ENCODE measurements around the gene JAZF1. TPM values are rescaled to one million over a fixed set of nuclear protein-coding genes. Genes with fewer than 3 reads are reported as not detected.
A peak's percentile ranks its signal among the peaks of the same experiment; 100 is the strongest.

Gene JAZF1
- polyA plus RNA-seq, 1 donor from 2014 or later: 13.7 TPM

- H3K4me1 Mint-ChIP-seq: peaks cover 36 to 50% (median 47%) of the 10 kb centered on the region in 3 donors
- no peaks in the 10 kb centered on the region for H3K9me3 Mint-ChIP-seq
- no peak overlapping the region for H3K27ac Mint-ChIP-seq
- no peaks in the 10 kb centered on the region for H3K27me3 Mint-ChIP-seq
- H3K36me3 Mint-ChIP-seq: peaks cover 17% of the 10 kb centered on the region
- peak overlapping the region in 1 of 4 donors; percentile 34 for H3K4me3 Mint-ChIP-seq
Measured at GRCh38 chr7:27967639-27968038, 213.0 kb downstream of the JAZF1 start.

- peaks cover 11% of the 10 kb centered on the region for H3K36me3 Mint-ChIP-seq
- H3K4me1 Mint-ChIP-seq: peaks cover 27 to 39% (median 33%) of the 10 kb centered on the region in 3 donors
- no peaks in the 10 kb centered on the region for H3K27me3 Mint-ChIP-seq
- H3K27ac Mint-ChIP-seq: no peak overlapping the region
- no peaks in the 10 kb centered on the region for H3K9me3 Mint-ChIP-seq
- H3K4me3 Mint-ChIP-seq: no peak overlapping the region
Measured at GRCh38 chr7:27966219-27966780, 214.3 kb downstream of the JAZF1 start.

- Mint-ChIP-seq H3K27ac (no peak overlapping the region), H3K36me3 (peaks cover 11% of the 10 kb centered on the region), H3K9me3 (no peaks in the 10 kb centered on the region), H3K27me3 (no peaks in the 10 kb centered on the region), H3K4me3 (no peak overlapping the region), H3K4me1 (peaks cover 27 to 34% (median 32%) of the 10 kb centered on the region in 3 donors)
Measured at GRCh38 chr7:27965650-27966049, 214.9 kb downstream of the JAZF1 start.

GRCh38 chr7:27964820-27965219, 215.8 kb downstream of the JAZF1 start:
- peaks cover 10% of the 10 kb centered on the region for H3K36me3 Mint-ChIP-seq
- H3K27ac Mint-ChIP-seq: no peak overlapping the region
- H3K4me1 Mint-ChIP-seq: peaks cover 27 to 31% (median 29%) of the 10 kb centered on the region in 3 donors
- H3K27me3 Mint-ChIP-seq: no peaks in the 10 kb centered on the region
- H3K4me3 Mint-ChIP-seq: no peak overlapping the region
- no peaks in the 10 kb centered on the region for H3K9me3 Mint-ChIP-seq

- no peaks in the 10 kb centered on the region for H3K9me3 Mint-ChIP-seq
- no peaks in the 10 kb centered on the region for H3K27me3 Mint-ChIP-seq
- no peak overlapping the region for H3K4me3 Mint-ChIP-seq
- H3K36me3 Mint-ChIP-seq: no peaks in the 10 kb centered on the region
- H3K4me1 Mint-ChIP-seq: peaks cover 19 to 22% (median 19%) of the 10 kb centered on the region in 3 donors
- H3K27ac Mint-ChIP-seq: no peak overlapping the region
Measured at GRCh38 chr7:27963056-27963455, 217.5 kb downstream of the JAZF1 start.

- Mint-ChIP-seq H3K4me3 (no peak overlapping the region), H3K36me3 (peaks cover 2% of the 10 kb centered on the region), H3K9me3 (no peaks in the 10 kb centered on the region), H3K27me3 (no peaks in the 10 kb centered on the region), H3K4me1 (peaks cover 17 to 19% (median 17%) of the 10 kb centered on the region in 3 donors), H3K27ac (no peak overlapping the region)
Measured at GRCh38 chr7:27962273-27962672, 218.3 kb downstream of the JAZF1 start.

GRCh38 chr7:27961255-27961654, 219.3 kb downstream of the JAZF1 start:
- H3K9me3 Mint-ChIP-seq: no peaks in the 10 kb centered on the region
- H3K4me3 Mint-ChIP-seq: no peak overlapping the region
- H3K36me3 Mint-ChIP-seq: peaks cover 2% of the 10 kb centered on the region
- H3K27me3 Mint-ChIP-seq: no peaks in the 10 kb centered on the region
- H3K4me1 Mint-ChIP-seq: peaks cover 7 to 11% (median 7%) of the 10 kb centered on the region in 3 donors
- no peak overlapping the region for H3K27ac Mint-ChIP-seq

GRCh38 chr7:27960415-27960814, 220.2 kb downstream of the JAZF1 start:
- peak overlapping the region in 1 of 3 donors; percentile 43 for H3K27ac Mint-ChIP-seq
- peaks cover 0 to 4% (median 0%) of the 10 kb centered on the region in 3 donors for H3K4me1 Mint-ChIP-seq
- no peak overlapping the region for H3K4me3 Mint-ChIP-seq
- no peaks in the 10 kb centered on the region for H3K9me3 Mint-ChIP-seq
- peaks cover 2% of the 10 kb centered on the region for H3K36me3 Mint-ChIP-seq
- H3K27me3 Mint-ChIP-seq: no peaks in the 10 kb centered on the region

GRCh38 chr7:27958933-27959548, 221.6 kb downstream of the JAZF1 start:
- H3K36me3 Mint-ChIP-seq: peaks cover 4% of the 10 kb centered on the region
- no peaks in the 10 kb centered on the region for H3K9me3 Mint-ChIP-seq
- peaks cover 0 to 4% (median 1%) of the 10 kb centered on the region in 3 donors for H3K4me1 Mint-ChIP-seq
- no peak overlapping the region for H3K27ac Mint-ChIP-seq
- no peaks in the 10 kb centered on the region for H3K27me3 Mint-ChIP-seq
- no peak overlapping the region for H3K4me3 Mint-ChIP-seq

GRCh38 chr7:27955596-27955995, 225.0 kb downstream of the JAZF1 start:
- H3K36me3 Mint-ChIP-seq: peaks cover 7% of the 10 kb centered on the region
- H3K4me3 Mint-ChIP-seq: no peak overlapping the region
- no peaks in the 10 kb centered on the region for H3K27me3 Mint-ChIP-seq
- H3K27ac Mint-ChIP-seq: no peak overlapping the region
- peaks cover 0 to 4% (median 1%) of the 10 kb centered on the region in 3 donors for H3K4me1 Mint-ChIP-seq
- no peaks in the 10 kb centered on the region for H3K9me3 Mint-ChIP-seq

- H3K36me3 Mint-ChIP-seq: peaks cover 7% of the 10 kb centered on the region
- no peaks in the 10 kb centered on the region for H3K9me3 Mint-ChIP-seq
- H3K4me1 Mint-ChIP-seq: peaks cover 0 to 4% (median 1%) of the 10 kb centered on the region in 3 donors
- H3K27me3 Mint-ChIP-seq: no peaks in the 10 kb centered on the region
- no peak overlapping the region for H3K27ac Mint-ChIP-seq
- H3K4me3 Mint-ChIP-seq: no peak overlapping the region
Measured at GRCh38 chr7:27955011-27955410, 225.6 kb downstream of the JAZF1 start.

GRCh38 chr7:27953777-27954176, 226.8 kb downstream of the JAZF1 start:
- H3K27me3 Mint-ChIP-seq: no peaks in the 10 kb centered on the region

GRCh38 chr7:27953361-27953760, 227.2 kb downstream of the JAZF1 start:
- Mint-ChIP-seq H3K27ac (no peak overlapping the region), H3K4me3 (no peak overlapping the region), H3K36me3 (peaks cover 13% of the 10 kb centered on the region), H3K9me3 (no peaks in the 10 kb centered on the region), H3K4me1 (peaks cover 0 to 4% (median 3%) of the 10 kb centered on the region in 3 donors), H3K27me3 (no peaks in the 10 kb centered on the region)

More at GRCh38 chr7:27953777-27954176, 226.8 kb downstream of the JAZF1 start:
- no peaks in the 10 kb centered on the region for H3K9me3 Mint-ChIP-seq
- peaks cover 13% of the 10 kb centered on the region for H3K36me3 Mint-ChIP-seq
- H3K4me1 Mint-ChIP-seq: peaks cover 0 to 4% (median 3%) of the 10 kb centered on the region in 3 donors
- no peak overlapping the region for H3K27ac Mint-ChIP-seq
- H3K4me3 Mint-ChIP-seq: no peak overlapping the region

- H3K4me1 Mint-ChIP-seq: peaks cover 0 to 3% (median 3%) of the 10 kb centered on the region in 3 donors
- peaks cover 12% of the 10 kb centered on the region for H3K36me3 Mint-ChIP-seq
- no peak overlapping the region for H3K27ac Mint-ChIP-seq
- no peaks in the 10 kb centered on the region for H3K27me3 Mint-ChIP-seq
- H3K4me3 Mint-ChIP-seq: no peak overlapping the region
- H3K9me3 Mint-ChIP-seq: no peaks in the 10 kb centered on the region
Measured at GRCh38 chr7:27952456-27953285, 227.9 kb downstream of the JAZF1 start.

GRCh38 chr7:27950123-27950522, 230.5 kb downstream of the JAZF1 start:
- H3K4me3 Mint-ChIP-seq: no peak overlapping the region
- peaks cover 0 to 3% (median 0%) of the 10 kb centered on the region in 3 donors for H3K4me1 Mint-ChIP-seq
- H3K27ac Mint-ChIP-seq: no peak overlapping the region
- H3K9me3 Mint-ChIP-seq: no peaks in the 10 kb centered on the region
- H3K36me3 Mint-ChIP-seq: peaks cover 14% of the 10 kb centered on the region
- H3K27me3 Mint-ChIP-seq: no peaks in the 10 kb centered on the region
